ENCODE results near the gene MPEG1.
A peak's percentile ranks its signal among the peaks of the same experiment; 100 is the strongest.

Gene MPEG1

DNA sequence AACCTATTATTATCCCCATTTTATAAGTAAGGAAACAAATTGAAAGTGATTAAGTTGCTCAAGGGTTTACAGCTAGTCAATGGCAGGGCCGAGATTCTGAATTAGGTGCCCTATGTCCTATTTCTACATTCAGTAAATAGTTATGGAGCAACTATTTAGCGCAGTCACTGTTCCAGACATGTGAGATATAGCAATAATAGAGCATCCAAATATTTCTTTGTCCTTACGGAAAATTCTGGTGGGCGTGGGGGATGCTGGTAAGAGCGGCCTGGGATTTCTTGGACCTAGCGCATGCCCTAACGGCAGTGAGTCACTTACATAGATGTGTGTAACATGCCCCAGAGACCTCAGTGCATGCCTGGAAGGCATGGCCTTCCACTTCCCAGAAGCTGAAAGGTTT, 36.4 kb downstream of the MPEG1 start:
- in situ Hi-C loops (cut with HindIII; ENCODE audit: low pct_ligation_motif_present, low pct_unique_long_range_greater_than_20kb, low sequenced_read_pairs): no loop called here
- no peak for DNase-seq

DNA sequence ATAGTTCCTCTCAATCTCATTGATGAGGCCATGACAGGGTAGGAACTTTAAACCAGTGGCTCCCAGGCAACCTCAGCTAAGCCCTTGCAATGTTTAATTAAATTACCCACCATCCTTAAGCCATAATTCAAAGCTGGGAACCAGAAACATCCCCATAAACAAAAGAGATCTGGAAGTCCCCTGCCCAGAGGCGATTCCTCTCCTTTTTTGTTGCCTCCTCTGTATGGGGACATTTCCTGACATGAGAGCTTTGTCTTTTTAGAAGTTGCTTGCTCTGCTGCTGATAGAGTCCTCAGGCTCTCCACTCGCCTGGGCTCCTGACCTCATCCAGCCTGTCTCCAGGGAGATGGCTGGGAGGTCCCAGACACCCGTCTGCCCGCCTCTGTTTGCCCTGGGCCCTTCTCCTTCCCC, 37.6 kb downstream of the MPEG1 start:
- DNase-seq: no peak

DNA sequence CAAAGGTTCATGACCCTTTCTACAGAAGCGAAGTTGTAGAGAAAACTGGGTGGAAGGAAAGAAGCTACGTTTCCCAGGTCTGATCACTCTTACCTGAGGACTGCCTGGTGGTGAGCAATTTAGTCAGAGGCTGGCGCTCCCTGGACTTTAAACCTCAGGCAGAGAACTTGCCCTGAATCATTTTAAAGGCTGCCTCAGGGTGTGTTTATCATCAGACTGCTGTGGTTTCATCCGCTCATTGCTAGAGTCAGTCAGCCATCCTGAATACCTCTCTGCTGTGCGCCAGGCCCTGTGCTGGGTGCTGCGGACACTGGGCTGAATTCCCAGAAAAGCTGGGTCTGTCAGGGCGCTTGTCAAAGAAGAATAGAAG, 38.1 kb downstream of the MPEG1 start:
- peak; percentile 2 for DNase-seq
- in situ Hi-C loops (cut with HindIII; ENCODE audit: low pct_ligation_motif_present, low pct_unique_long_range_greater_than_20kb, low sequenced_read_pairs): no loop called here

More for the DNA sequence above, 37.6 kb downstream of the MPEG1 start:
- in situ Hi-C loops (cut with HindIII; ENCODE audit: low pct_ligation_motif_present, low pct_unique_long_range_greater_than_20kb, low sequenced_read_pairs): no loop called here

DNA sequence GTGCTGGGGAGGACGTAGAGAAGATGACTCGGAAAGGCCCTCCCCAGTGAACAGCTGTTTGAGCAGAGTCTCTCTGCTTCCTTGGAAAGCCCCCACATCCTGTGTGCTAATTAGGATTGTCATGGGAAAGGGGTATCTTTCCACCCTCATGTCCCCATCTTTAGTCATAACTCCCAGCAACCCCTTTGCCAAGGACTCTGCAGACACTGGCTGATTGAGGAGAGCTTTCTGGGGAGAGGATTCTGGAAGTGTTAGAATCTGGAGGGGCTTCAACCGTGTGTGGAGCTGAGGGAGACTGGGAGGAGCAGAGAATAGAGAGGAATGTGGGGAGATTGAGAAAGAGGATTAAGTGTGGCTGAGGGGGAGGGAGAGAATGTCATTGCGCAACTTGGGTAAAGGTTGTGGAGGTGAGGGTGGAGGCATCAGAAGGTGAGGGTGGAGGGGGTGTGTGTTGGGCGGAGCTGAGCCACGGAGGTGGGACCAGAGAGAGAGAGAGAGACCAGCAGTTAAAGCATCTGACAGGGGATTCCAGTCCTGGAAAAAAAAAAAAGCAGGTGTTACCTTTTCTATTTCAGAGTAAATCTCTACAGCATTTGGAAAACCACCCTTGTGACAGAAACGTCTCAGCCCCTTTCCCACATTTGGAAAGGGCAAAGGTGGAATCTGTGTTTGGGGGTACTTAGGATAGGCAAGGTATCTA, 38.6 kb downstream of the MPEG1 start:
- DNase-seq: no peak
- in situ Hi-C loops (cut with HindIII; ENCODE audit: low pct_ligation_motif_present, low pct_unique_long_range_greater_than_20kb, low sequenced_read_pairs): no loop called here

DNA sequence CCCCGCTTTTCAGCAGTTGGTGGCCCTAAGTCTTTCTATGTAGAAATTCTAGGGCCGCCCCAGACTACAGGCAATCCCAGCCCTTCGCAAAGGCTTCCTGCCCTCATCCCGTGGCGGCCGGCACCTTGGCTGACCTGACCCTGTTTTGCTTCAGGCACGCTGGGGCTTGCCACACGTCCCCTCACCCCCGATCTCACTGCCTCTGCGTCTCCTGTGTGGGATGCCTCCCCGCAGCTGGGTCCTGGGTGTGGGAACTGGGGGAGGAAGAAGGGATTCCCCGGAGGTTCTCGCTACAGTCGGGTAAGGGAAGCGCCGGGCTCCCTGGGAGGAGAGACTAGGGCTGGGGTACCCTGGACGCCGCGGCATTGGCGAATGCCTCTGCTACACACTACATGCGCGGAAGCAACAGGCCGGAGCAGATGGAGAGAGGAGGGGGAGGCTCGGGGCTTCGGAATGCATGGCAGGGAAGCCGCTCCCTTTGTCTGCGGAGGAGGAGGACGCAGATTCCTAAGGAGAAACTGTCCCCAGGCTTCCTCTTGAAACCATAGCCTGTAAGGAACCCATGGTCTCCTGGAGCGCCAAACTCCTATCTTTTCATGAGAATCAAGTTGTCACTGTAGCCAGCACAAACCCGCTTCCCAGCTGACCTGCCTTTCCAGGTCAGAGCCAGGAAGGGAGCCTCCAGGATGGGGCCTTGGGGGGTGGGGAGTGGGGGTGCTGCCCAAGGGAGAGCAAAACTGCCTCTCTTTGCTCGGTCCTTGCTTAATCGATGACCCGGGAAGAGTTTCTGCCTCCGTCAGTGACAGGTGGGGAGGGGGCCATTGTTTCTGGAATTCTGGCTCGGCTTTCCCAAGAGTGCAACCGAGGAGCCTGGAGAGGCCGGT, 39.4 kb downstream of the MPEG1 start:
- DNase-seq: no peak
- in situ Hi-C loops (cut with HindIII; ENCODE audit: low pct_ligation_motif_present, low pct_unique_long_range_greater_than_20kb, low sequenced_read_pairs): no loop called here

DNA sequence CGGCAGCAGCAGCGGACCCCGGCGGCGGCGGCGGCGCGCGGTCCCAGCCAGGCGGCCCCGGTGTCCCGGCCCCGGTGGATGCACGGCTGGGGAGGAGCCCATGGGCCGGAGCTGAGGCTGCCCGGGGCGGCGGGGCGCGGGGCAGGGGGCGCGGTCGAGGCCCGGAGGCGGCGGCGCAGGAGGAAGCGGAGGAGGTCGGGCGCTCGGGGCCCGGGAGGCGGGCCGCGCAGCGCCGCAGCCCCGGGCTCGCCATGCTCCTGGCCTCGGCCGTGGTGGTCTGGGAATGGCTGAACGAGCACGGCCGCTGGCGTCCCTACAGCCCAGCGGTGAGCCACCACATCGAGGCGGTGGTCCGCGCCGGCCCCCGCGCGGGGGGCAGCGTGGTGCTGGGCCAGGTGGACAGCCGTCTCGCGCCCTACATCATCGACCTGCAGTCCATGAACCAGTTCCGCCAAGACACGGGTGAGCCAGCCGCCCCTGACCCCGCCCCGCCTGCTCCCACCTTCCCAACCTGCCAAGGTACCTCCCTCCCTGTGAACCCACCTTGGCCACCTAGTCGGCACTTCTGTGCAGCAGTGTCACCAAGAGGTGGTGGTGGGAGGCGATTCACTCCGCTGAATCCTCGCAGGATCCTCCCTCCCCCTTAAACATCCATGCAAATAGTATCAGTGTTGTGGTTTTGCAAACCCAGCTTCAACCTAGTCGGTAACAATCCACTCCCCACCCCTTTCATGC, 40.2 kb downstream of the MPEG1 start:
- DNase-seq: no peak
- in situ Hi-C loops (cut with HindIII; ENCODE audit: low pct_ligation_motif_present, low pct_unique_long_range_greater_than_20kb, low sequenced_read_pairs): no loop called here

DNA sequence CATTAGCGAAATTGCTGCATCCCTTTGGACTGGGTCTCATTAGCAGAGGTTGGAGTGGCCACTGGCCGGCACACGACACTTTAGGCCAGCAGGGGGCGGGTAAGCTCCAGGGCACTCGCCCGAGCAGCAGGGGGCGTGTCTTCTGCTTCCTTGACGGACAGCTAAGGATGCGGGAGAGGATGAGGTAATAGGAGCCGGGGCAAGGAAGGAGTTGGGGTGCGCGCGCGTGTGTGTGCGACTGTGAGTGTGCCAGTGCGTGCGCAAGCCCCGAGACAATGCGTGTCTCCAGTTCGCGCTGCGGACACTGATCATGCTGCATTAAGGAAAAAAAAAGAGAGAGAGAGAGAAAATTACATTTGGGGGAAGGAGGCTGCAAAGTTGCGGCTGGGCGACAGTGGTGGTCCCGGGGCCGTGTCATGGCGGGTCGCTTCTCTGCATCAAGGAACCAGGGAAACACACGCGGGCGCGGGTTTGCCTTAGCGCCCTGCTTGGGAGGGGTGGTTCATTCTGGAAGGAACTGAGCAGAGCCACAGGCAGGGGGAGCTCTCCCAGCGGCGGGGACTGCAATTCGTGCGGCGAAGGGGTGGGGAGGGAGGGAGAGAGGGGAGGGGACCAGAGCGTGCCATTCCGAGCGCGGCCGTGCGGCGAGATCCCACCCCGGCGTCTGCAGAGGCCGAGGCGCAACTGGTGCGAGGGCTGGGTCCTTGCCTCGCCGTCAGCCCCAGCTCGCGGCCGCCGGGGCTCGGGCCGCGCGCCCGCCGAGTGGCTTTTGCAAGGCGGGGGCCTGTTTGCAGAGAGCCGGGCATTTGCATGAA, 41.0 kb downstream of the MPEG1 start, which contains the start of gene DTX4:
Gene DTX4, plus strand, starts transcription at position 625 of the 815 bp plus-strand sequence. CDS start 464 bp downstream, outside the sequence.
- DNase-seq: peak; percentile 83
- in situ Hi-C loops (cut with HindIII; ENCODE audit: low pct_ligation_motif_present, low pct_unique_long_range_greater_than_20kb, low sequenced_read_pairs): no loop called here

DNA sequence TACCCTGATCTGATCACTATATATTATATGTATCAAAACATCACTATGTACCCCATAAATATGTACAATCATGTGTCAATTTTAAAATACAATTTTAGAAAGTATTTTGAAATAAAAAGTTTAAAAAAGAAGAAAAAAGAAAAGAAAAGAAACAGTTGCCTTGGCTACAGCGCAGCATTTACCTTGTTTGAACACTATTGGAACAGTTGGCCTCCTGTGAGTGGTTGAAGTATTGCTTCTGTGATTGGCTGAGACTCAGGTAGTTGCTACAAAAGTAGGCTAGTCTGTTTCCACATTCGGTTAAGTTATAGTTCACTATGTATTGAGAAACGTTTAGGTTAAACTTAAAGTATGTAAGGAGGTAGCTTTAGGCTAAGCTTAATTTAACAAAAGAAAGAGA, 48.7 kb downstream of the MPEG1 start:
- in situ Hi-C loops (cut with HindIII; ENCODE audit: low pct_ligation_motif_present, low pct_unique_long_range_greater_than_20kb, low sequenced_read_pairs): no loop called here
- DNase-seq: no peak
